Measurements from ENCODE around the gene ADAMTS5.

The ADAMTS5 gene

DNA sequence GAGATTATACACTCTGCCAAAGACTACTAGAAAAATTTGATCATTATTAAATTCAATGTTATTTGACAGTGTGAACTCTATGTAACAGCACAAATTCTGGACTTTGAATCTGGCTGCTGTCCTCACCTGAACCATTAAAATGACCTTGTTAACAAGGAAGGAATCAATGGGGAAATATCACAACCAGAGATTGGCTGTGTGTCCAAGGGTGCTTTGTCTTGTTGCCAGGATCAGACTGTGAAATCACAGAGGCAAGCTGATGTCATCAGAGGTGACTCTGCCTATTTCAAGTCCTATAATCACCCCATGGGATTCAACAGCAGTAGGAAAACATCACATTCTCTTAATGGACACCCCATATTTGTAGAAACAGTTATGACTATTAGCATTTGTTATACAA is 46.8 kb downstream of the ADAMTS5 start:
- Histone ChIP-seq H3K27me3 (ENCODE audit: insufficient read depth, low read depth) (no peaks in the 10 kb centered on the region), H4K20me1 (ENCODE audit: insufficient read depth) (no peaks in the 10 kb centered on the region), H3K36me3 (ENCODE audit: insufficient read depth) (no peaks in the 10 kb centered on the region), H2AFZ (ENCODE audit: low read depth) (no peak overlapping the region), H3K4me2 (no peak overlapping the region), H3K9ac (no peak overlapping the region), H3K4me3 (IDR thresholded peaks at IDR 0.05; ENCODE audit: insufficient read depth, low read depth, low read length) (no peak overlapping the region), H3K4me1 (ENCODE audit: low read depth, poor library complexity, severe bottlenecking) (no peaks in the 10 kb centered on the region), H3K79me2 (ENCODE audit: insufficient read depth, low read depth) (no peaks in the 10 kb centered on the region), H3K27ac (no peak overlapping the region)
- TF ChIP-seq, protein P1, sequence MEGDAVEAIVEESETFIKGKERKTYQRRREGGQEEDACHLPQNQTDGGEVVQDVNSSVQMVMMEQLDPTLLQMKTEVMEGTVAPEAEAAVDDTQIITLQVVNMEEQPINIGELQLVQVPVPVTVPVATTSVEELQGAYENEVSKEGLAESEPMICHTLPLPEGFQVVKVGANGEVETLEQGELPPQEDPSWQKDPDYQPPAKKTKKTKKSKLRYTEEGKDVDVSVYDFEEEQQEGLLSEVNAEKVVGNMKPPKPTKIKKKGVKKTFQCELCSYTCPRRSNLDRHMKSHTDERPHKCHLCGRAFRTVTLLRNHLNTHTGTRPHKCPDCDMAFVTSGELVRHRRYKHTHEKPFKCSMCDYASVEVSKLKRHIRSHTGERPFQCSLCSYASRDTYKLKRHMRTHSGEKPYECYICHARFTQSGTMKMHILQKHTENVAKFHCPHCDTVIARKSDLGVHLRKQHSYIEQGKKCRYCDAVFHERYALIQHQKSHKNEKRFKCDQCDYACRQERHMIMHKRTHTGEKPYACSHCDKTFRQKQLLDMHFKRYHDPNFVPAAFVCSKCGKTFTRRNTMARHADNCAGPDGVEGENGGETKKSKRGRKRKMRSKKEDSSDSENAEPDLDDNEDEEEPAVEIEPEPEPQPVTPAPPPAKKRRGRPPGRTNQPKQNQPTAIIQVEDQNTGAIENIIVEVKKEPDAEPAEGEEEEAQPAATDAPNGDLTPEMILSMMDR (conservative IDR thresholded peaks at IDR 0.05; ENCODE audit: low read depth, low read length) = no peak

GRCh38 chr21:26918323-26919079 is 48.4 kb downstream of the ADAMTS5 start:
- TF ChIP-seq, protein P1 (conservative IDR thresholded peaks at IDR 0.05; ENCODE audit: low read depth, low read length) = no peak
- Histone ChIP-seq H3K36me3 (ENCODE audit: insufficient read depth) (no peaks in the 10 kb centered on the region), H4K20me1 (ENCODE audit: insufficient read depth) (no peaks in the 10 kb centered on the region), H3K4me1 (ENCODE audit: low read depth, poor library complexity, severe bottlenecking) (no peaks in the 10 kb centered on the region), H3K4me2 (no peak overlapping the region), H3K27ac (no peak overlapping the region), H2AFZ (ENCODE audit: low read depth) (no peak overlapping the region), H3K79me2 (ENCODE audit: insufficient read depth, low read depth) (no peaks in the 10 kb centered on the region), H3K27me3 (ENCODE audit: insufficient read depth, low read depth) (no peaks in the 10 kb centered on the region), H3K9ac (no peak overlapping the region), H3K4me3 (IDR thresholded peaks at IDR 0.05; ENCODE audit: insufficient read depth, low read depth, low read length) (no peak overlapping the region)

DNA sequence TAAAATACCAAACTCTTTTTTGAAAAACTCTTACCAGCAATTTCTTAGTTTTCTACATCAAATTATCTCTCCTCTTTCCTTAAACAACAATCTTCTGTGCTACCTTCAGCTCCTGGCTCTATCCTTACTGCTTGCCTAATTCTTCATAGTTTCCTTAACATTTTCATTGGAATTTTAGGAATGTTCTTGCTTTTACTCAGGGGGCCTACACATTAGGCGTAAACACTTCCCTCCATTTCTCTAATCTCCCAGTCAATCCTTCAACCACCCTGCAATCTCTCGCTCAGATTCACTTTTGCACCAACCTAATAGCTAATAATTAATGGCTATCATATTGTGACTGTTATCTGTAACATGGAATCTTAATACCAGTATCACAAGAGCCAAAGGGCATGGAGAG is 50.1 kb downstream of the ADAMTS5 start:
- H3K4me2 ChIP-seq = no peak overlapping the region
- no peak overlapping the region for H3K27ac ChIP-seq
- no peaks in the 10 kb centered on the region for H3K4me1 ChIP-seq (ENCODE audit: low read depth, poor library complexity, severe bottlenecking)
- TF ChIP-seq, protein P1 (conservative IDR thresholded peaks at IDR 0.05; ENCODE audit: low read depth, low read length) = no peak
- no peaks in the 10 kb centered on the region for H4K20me1 ChIP-seq (ENCODE audit: insufficient read depth)
- no peaks in the 10 kb centered on the region for H3K79me2 ChIP-seq (ENCODE audit: insufficient read depth, low read depth)
- H3K36me3 ChIP-seq (ENCODE audit: insufficient read depth) = no peaks in the 10 kb centered on the region
- H3K4me3 ChIP-seq (IDR thresholded peaks at IDR 0.05; ENCODE audit: insufficient read depth, low read depth, low read length) = no peak overlapping the region
- H3K27me3 ChIP-seq (ENCODE audit: insufficient read depth, low read depth) = no peaks in the 10 kb centered on the region
- H2AFZ ChIP-seq (ENCODE audit: low read depth) = no peak overlapping the region
- H3K9ac ChIP-seq = no peak overlapping the region

DNA sequence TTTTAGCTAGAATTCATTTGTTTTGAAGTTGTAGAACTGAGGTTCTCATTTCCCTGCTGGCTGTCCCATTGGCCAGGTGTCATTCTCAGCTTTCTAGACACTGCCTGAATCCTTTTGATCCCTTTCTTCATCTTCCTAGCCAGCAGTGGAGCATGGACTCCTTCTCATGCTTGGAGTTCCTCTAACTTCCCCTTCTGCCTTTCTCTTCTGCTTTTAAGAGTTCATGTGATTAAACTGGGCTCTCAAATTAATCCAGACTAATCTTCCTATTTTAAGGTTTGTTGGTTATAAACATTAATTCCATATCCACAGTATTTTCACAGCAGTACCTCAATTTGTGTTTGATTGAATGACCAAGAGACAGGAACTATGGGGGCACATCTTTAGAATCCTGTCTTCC is 52.3 kb downstream of the ADAMTS5 start:
- Histone ChIP-seq H3K4me3 (IDR thresholded peaks at IDR 0.05; ENCODE audit: insufficient read depth, low read depth, low read length) (no peak overlapping the region), H3K4me1 (ENCODE audit: low read depth, poor library complexity, severe bottlenecking) (no peaks in the 10 kb centered on the region), H4K20me1 (ENCODE audit: insufficient read depth) (no peaks in the 10 kb centered on the region), H3K27me3 (ENCODE audit: insufficient read depth, low read depth) (no peaks in the 10 kb centered on the region), H3K4me2 (no peak overlapping the region), H3K27ac (no peak overlapping the region), H3K9ac (no peak overlapping the region), H2AFZ (ENCODE audit: low read depth) (no peak overlapping the region), H3K36me3 (ENCODE audit: insufficient read depth) (no peaks in the 10 kb centered on the region), H3K79me2 (ENCODE audit: insufficient read depth, low read depth) (no peaks in the 10 kb centered on the region)
- TF ChIP-seq, protein P1 (conservative IDR thresholded peaks at IDR 0.05; ENCODE audit: low read depth, low read length) = no peak

Data from KMS-11 (cell line).